HepG2 (cell line): Measurements from ENCODE around the gene CYB5A. TPM values are rescaled to one million over a fixed set of nuclear protein-coding genes. Genes with fewer than 3 reads are reported as not detected.

Source experiments
- CSRNP1 ChIP-seq: sonication (generic); formaldehyde crosslinking; IDR thresholded peaks from 2 replicates; pipeline ENCODE4 v1.8.1; 2023; ENCODE audit warnings: mild to moderate bottlenecking, missing genetic modification reagents
- DNMT3B ChIP-seq: conservative IDR thresholded peaks from 2 replicates; pipeline ENCODE4 v1.6.1; 2016; ENCODE audit warnings: missing biosample characterization, control low read depth
- DRAP1 ChIP-seq: IDR thresholded peaks from 2 replicates; pipeline ENCODE4 v1.6.1; 2016; ENCODE audit warnings: missing genetic modification reagents, missing compliant biosample characterization
- GABPA ChIP-seq, 2 experiments: IDR thresholded peaks; 2 replicates each; pipeline ENCODE4 v1.6.1; 2011 to 2016; ENCODE audit warnings: low read depth in 2 of 2, low read length in 1 of 2, missing biosample characterization in 1 of 2, missing genetic modification characterization in 1 of 2
- RBFOX2 ChIP-seq: fragments of 200-400 bp; formaldehyde crosslinking; IDR thresholded peaks from 2 replicates; pipeline ENCODE4 v1.6.1; 2017; ENCODE audit warnings: low read depth, mild to moderate bottlenecking, low read length
- SALL1 ChIP-seq: sonication (generic); formaldehyde crosslinking; IDR thresholded peaks from 2 replicates; pipeline ENCODE4 v1.8.0; 2022; ENCODE audit warnings: mild to moderate bottlenecking, missing genetic modification reagents
- SMAD3 ChIP-seq: sonication (generic); formaldehyde crosslinking; IDR thresholded peaks from 2 replicates; pipeline ENCODE4 v1.4.0; 2020; ENCODE audit warnings: missing genetic modification reagents
- TBX2 ChIP-seq: sonication (generic); formaldehyde crosslinking; IDR thresholded peaks from 2 replicates; pipeline ENCODE4 v1.5.0; 2020; ENCODE audit warnings: missing genetic modification reagents, mild to moderate bottlenecking, borderline replicate concordance
- U2AF1 ChIP-seq: fragments of 200-400 bp; formaldehyde crosslinking; optimal IDR thresholded peaks from 2 replicates; pipeline ENCODE3; 2017; ENCODE audit warnings: mild to moderate bottlenecking, low read depth, low read length
- ZGPAT ChIP-seq: IDR thresholded peaks from 2 replicates; pipeline ENCODE4 v1.6.1; 2016; ENCODE audit warnings: mild to moderate bottlenecking
- ZNF101 ChIP-seq: sonication (generic); formaldehyde crosslinking; IDR thresholded peaks from 2 replicates; pipeline ENCODE4 v1.4.0; 2020; ENCODE audit warnings: mild to moderate bottlenecking, low read depth, missing genetic modification reagents, borderline replicate concordance
- ZNF160 ChIP-seq: sonication (generic); formaldehyde crosslinking; IDR thresholded peaks from 2 replicates; pipeline ENCODE4 v1.8.0; 2022; ENCODE audit warnings: mild to moderate bottlenecking, inconsistent platforms, missing genetic modification reagents
- ZNF431 ChIP-seq: sonication (generic); formaldehyde crosslinking; IDR thresholded peaks from 2 replicates; pipeline ENCODE4 v1.9.0; 2022; ENCODE audit warnings: missing genetic modification reagents, low read depth, mild to moderate bottlenecking, borderline replicate concordance
- ZNF432 ChIP-seq: sonication (generic); formaldehyde crosslinking; IDR thresholded peaks from 2 replicates; pipeline ENCODE4 v1.5.0; 2020; ENCODE audit warnings: missing genetic modification reagents, mild to moderate bottlenecking, borderline replicate concordance
- ZNF569 ChIP-seq: sonication (generic); formaldehyde crosslinking; IDR thresholded peaks from 2 replicates; pipeline ENCODE4 v1.5.0; 2020; ENCODE audit warnings: mild to moderate bottlenecking, missing genetic modification reagents, moderate library complexity, borderline replicate concordance
- ZNF598 ChIP-seq: sonication (generic); formaldehyde crosslinking; IDR thresholded peaks from 2 replicates; pipeline ENCODE4 v1.5.1; 2020; ENCODE audit warnings: mild to moderate bottlenecking, missing genetic modification reagents, borderline replicate concordance
- ZNF660 ChIP-seq: sonication (generic); formaldehyde crosslinking; IDR thresholded peaks from 2 replicates; pipeline ENCODE4 v1.5.1; 2020; ENCODE audit warnings: mild to moderate bottlenecking, low read depth, missing genetic modification reagents, borderline replicate concordance
- ZNF720 ChIP-seq: sonication (generic); formaldehyde crosslinking; IDR thresholded peaks from 2 replicates; pipeline ENCODE4 v1.4.0; 2020; ENCODE audit warnings: missing genetic modification reagents
- polyA plus RNA-seq, 8 experiments: library from polyadenylated mRNA; depleted of rRNA in 3 of 8; stranded (reverse) in 7 of 8; unstranded in 1 of 8; fragments of >200 nt; fragmentation: Illumina TruSeq in 4 of 8; extraction: Trizol in 4 of 8; gene quantifications; 2 replicates each; pipeline versions ENCODE4 v1.2.1 to v1.2.3, GENCODE V29; 2011 to 2016; ENCODE audit warnings: low read depth in 4 of 8, missing spikeins in 1 of 8, mixed read lengths in 1 of 8; ENCODE audit not compliant: insufficient read depth in 1 of 8
- total RNA-seq, 5 experiments: library from RNA; depleted of rRNA; stranded (reverse); fragments of >200 nt; fragmentation: Illumina TruSeq; extraction: Trizol; gene quantifications; 2 replicates each; pipeline ENCODE4 v1.2.3, GENCODE V29; 2016; ENCODE audit warnings: low read depth in 1 of 5
- TF ChIP-seq, protein P1 (sequence below): sonication (generic); formaldehyde crosslinking; IDR thresholded peaks from 2 replicates; pipeline ENCODE4 v1.4.0; 2020; ENCODE audit warnings: missing genetic modification reagents, borderline replicate concordance
- TF ChIP-seq, protein P2 (sequence below): sonication (generic); formaldehyde crosslinking; IDR thresholded peaks from 2 replicates; pipeline ENCODE4 v1.9.0; 2022; ENCODE audit warnings: missing genetic modification reagents, mild to moderate bottlenecking, borderline replicate concordance
- TF ChIP-seq, protein P3 (sequence below): IDR thresholded peaks from 2 replicates; pipeline ENCODE4 v1.6.1; 2012; ENCODE audit warnings: inconsistent platforms

Gene CYB5A
- total and polyA plus RNA-seq, 2 of the 13 experiments (the other 11 are each of a cell fraction or from before 2014, with no cell fraction given) = 215 to 356 TPM

DNA sequence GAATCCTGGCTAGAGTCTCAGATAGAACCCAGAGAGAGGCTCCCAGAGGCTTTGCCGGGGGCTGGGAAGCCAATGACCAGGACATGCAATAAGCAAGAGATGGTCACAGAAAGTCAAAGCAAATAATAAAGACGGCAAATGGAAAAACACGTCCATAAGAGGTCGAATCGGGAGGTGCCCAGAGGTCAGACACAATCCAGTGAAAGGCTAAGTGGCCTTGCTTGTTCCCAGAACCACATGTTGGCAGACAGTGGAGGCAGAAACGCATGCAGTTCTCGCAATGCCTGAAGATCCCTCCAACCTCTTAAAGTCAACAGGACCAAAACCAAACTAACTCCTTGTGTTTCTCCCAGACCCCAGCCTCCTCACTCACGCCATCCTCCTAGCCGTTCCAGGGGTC lies 3.0 kb downstream of the CYB5A start (continued):
- TF ChIP-seq CSRNP1 (CRISPR knock-in tag) = no peak
- no peak for TF ChIP-seq ZNF598 (CRISPR knock-in tag)
- TF ChIP-seq TBX2 = peak; percentile 53; the same call in 1 of the 2 replicates
- no peak for TF ChIP-seq DRAP1 (CRISPR knock-in tag)
- TF ChIP-seq RBFOX2 = 0 out of 2 replicates have a peak, but pooled peaks have one; percentile 34
- TF ChIP-seq ZNF660 (CRISPR knock-in tag) = no peak
- TF ChIP-seq ZNF720 (CRISPR knock-in tag) = no peak
- TF ChIP-seq, protein P1, sequence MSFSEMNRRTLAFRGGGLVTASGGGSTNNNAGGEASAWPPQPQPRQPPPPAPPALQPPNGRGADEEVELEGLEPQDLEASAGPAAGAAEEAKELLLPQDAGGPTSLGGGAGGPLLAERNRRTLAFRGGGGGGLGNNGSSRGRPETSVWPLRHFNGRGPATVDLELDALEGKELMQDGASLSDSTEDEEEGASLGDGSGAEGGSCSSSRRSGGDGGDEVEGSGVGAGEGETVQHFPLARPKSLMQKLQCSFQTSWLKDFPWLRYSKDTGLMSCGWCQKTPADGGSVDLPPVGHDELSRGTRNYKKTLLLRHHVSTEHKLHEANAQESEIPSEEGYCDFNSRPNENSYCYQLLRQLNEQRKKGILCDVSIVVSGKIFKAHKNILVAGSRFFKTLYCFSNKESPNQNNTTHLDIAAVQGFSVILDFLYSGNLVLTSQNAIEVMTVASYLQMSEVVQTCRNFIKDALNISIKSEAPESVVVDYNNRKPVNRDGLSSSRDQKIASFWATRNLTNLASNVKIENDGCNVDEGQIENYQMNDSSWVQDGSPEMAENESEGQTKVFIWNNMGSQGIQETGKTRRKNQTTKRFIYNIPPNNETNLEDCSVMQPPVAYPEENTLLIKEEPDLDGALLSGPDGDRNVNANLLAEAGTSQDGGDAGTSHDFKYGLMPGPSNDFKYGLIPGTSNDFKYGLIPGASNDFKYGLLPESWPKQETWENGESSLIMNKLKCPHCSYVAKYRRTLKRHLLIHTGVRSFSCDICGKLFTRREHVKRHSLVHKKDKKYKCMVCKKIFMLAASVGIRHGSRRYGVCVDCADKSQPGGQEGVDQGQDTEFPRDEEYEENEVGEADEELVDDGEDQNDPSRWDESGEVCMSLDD (CRISPR knock-in tag) = no peak
- no peak for TF ChIP-seq GABPA (IDR thresholded peaks at IDR 0.05; ENCODE audit: low read depth, low read length)
- no peak for TF ChIP-seq GABPA (CRISPR knock-in tag; IDR thresholded peaks at IDR 0.05; ENCODE audit: low read depth)
- TF ChIP-seq ZNF431 = no peak
- no peak for TF ChIP-seq DNMT3B
- TF ChIP-seq SMAD3 (CRISPR knock-in tag) = 0 out of 2 replicates have a peak, but pooled peaks have one; percentile 33
- no peak for TF ChIP-seq ZGPAT
- TF ChIP-seq, protein P2, sequence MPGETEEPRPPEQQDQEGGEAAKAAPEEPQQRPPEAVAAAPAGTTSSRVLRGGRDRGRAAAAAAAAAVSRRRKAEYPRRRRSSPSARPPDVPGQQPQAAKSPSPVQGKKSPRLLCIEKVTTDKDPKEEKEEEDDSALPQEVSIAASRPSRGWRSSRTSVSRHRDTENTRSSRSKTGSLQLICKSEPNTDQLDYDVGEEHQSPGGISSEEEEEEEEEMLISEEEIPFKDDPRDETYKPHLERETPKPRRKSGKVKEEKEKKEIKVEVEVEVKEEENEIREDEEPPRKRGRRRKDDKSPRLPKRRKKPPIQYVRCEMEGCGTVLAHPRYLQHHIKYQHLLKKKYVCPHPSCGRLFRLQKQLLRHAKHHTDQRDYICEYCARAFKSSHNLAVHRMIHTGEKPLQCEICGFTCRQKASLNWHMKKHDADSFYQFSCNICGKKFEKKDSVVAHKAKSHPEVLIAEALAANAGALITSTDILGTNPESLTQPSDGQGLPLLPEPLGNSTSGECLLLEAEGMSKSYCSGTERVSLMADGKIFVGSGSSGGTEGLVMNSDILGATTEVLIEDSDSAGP (CRISPR knock-in tag) = no peak
- no peak for TF ChIP-seq ZNF160 (CRISPR knock-in tag)
- TF ChIP-seq, protein P3, sequence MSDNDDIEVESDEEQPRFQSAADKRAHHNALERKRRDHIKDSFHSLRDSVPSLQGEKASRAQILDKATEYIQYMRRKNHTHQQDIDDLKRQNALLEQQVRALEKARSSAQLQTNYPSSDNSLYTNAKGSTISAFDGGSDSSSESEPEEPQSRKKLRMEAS = peak; percentile 62
- no peak for TF ChIP-seq U2AF1
- TF ChIP-seq SALL1 = peak; percentile 42; the same call in 1 of the 2 replicates
- no peak for TF ChIP-seq ZNF432 (CRISPR knock-in tag)
- no peak for TF ChIP-seq ZNF101 (CRISPR knock-in tag)
- TF ChIP-seq ZNF569 (CRISPR knock-in tag) = no peak
